Measurements from ENCODE around the gene GMNC. TPM values are rescaled to one million over a fixed set of nuclear protein-coding genes. Genes with fewer than 3 reads are reported as not detected.

GMNC gene
- polyA plus RNA-seq, 1 of the 3 experiments (the other 2 are of a cell fraction), result not detected

- CTCF ChIA-PET, result interaction anchor here (2.5 kb wide), 1 partner anchor 17 kb away, joined by 7 read pairs; no protein-coding TSS in a partner anchor
- no peak for DNase-seq
- POLR2A ChIA-PET, result no interaction called here
Observed at GRCh38 chr3:190848870-190849269, 13.6 kb downstream of the GMNC start.

GRCh38 chr3:190847436-190847835, 15.1 kb downstream of the GMNC start:
- ChIA-PET POLR2A (no interaction called here), CTCF (interaction anchor here (2.5 kb wide), 1 partner anchor 18 kb away, joined by 7 read pairs; no protein-coding TSS in a partner anchor)
- Histone ChIP-seq H3K9me3 (no peaks in the 10 kb centered on the region), H2AFZ (ENCODE audit: low read depth) (no peak overlapping the region), H4K20me1 (ENCODE audit: insufficient read depth) (no peaks in the 10 kb centered on the region), H3K27ac (ENCODE audit: low read depth in 2 of 2, low read length in 1 of 2) (no peak overlapping the region), H3K4me2 (no peak overlapping the region), H3K9me2 (no peaks in the 10 kb centered on the region), H3K4me3 (ENCODE audit: low read depth in 2 of 2, low read length in 1 of 2) (no peak overlapping the region), H3K79me2 (ENCODE audit: insufficient read depth) (no peaks in the 10 kb centered on the region), H3F3A (replicated peaks; ENCODE audit: insufficient read depth) (no peaks in the 10 kb centered on the region), H3K9ac (no peak overlapping the region), H3K27me3 (ENCODE audit: insufficient read depth) (peaks cover 6% of the 10 kb centered on the region; the same call in 1 of the 2 replicates), H3K36me3 (replicated peaks in 1 of 2; ENCODE audit: control insufficient read depth in 1 of 2, insufficient read depth in 2 of 2, low read length in 1 of 2) (no peaks in the 10 kb centered on the region), H3K4me1 (ENCODE audit: control insufficient read depth in 1 of 2, insufficient read depth in 2 of 2, low read depth in 1 of 2, low read length in 1 of 2) (no peaks in the 10 kb centered on the region)
- DNase-seq, result no peak
- no peak for TF ChIP-seq TAF1 (IDR thresholded peaks at IDR 0.05; ENCODE audit: borderline replicate concordance, low read depth, low read length)
- TF ChIP-seq MAX (IDR thresholded peaks at IDR 0.05; ENCODE audit: low read depth), result no peak
- TF ChIP-seq TCF12 (IDR thresholded peaks at IDR 0.05), result no peak
- no peak for TF ChIP-seq FOXJ3 (CRISPR knock-in tag; IDR thresholded peaks at IDR 0.05)
- TF ChIP-seq RFX5 (IDR thresholded peaks at IDR 0.05; ENCODE audit: low read length), result no peak
- no peak for TF ChIP-seq EP300 (IDR thresholded peaks at IDR 0.05; ENCODE audit: borderline replicate concordance in 1 of 2, low read depth in 1 of 2, low read length in 1 of 2)
- no peak for TF ChIP-seq EZH2phosphoT487 (IDR thresholded peaks at IDR 0.05; ENCODE audit: borderline replicate concordance, low read depth)
- no peak for TF ChIP-seq FOXM1 (IDR thresholded peaks at IDR 0.05; ENCODE audit: low read depth)

More at GRCh38 chr3:190848870-190849269, 13.6 kb downstream of the GMNC start:
- no peak for TF ChIP-seq MEF2A (IDR thresholded peaks at IDR 0.05; ENCODE audit: borderline replicate concordance, low read depth)
- no peak for TF ChIP-seq NFIC (IDR thresholded peaks at IDR 0.05; ENCODE audit: borderline replicate concordance)
- no peak for TF ChIP-seq REST (IDR thresholded peaks at IDR 0.05; ENCODE audit: low read depth, low read length)
- TF ChIP-seq FOXM1 (IDR thresholded peaks at IDR 0.05; ENCODE audit: low read depth), result no peak
- no peak for TF ChIP-seq RFX5 (IDR thresholded peaks at IDR 0.05; ENCODE audit: low read length)
- no peak for TF ChIP-seq SMC3 (IDR thresholded peaks at IDR 0.05; ENCODE audit: low read depth, low read length)
- TF ChIP-seq FOSL2 (IDR thresholded peaks at IDR 0.05; ENCODE audit: borderline replicate concordance, low read depth), result no peak
- TF ChIP-seq POLR2AphosphoS5 (IDR thresholded peaks at IDR 0.05; ENCODE audit: low read depth, low read length), result no peak
- no peak for TF ChIP-seq JUND (IDR thresholded peaks at IDR 0.05)
- peaks cover 6% of the 10 kb centered on the region; the same call in 1 of the 2 replicates for H3K27me3 ChIP-seq (ENCODE audit: insufficient read depth)
- 4% methylated on average over 3 of the region's 3 CpGs for WGBS (ENCODE audit: low lambda C conversion rate)
- no peak overlapping the region for H3K27ac ChIP-seq (ENCODE audit: low read depth in 2 of 2, low read length in 1 of 2)
- no peak overlapping the region for H3K4me3 ChIP-seq (ENCODE audit: low read depth in 2 of 2, low read length in 1 of 2)
- no peaks in the 10 kb centered on the region for H3K9me3 ChIP-seq
- no peak overlapping the region for H3K4me2 ChIP-seq
- no peaks in the 10 kb centered on the region for H3K4me1 ChIP-seq (ENCODE audit: control insufficient read depth in 1 of 2, insufficient read depth in 2 of 2, low read depth in 1 of 2, low read length in 1 of 2)
- no peaks in the 10 kb centered on the region for H3F3A ChIP-seq (replicated peaks; ENCODE audit: insufficient read depth)
- H3K79me2 ChIP-seq (ENCODE audit: insufficient read depth), result no peaks in the 10 kb centered on the region
- H4K20me1 ChIP-seq (ENCODE audit: insufficient read depth), result no peaks in the 10 kb centered on the region
- no peaks in the 10 kb centered on the region for H3K36me3 ChIP-seq (replicated peaks in 1 of 2; ENCODE audit: control insufficient read depth in 1 of 2, insufficient read depth in 2 of 2, low read length in 1 of 2)
- no peaks in the 10 kb centered on the region for H3K9me2 ChIP-seq
- no peak overlapping the region for H3K9ac ChIP-seq
- no peak overlapping the region for H2AFZ ChIP-seq (ENCODE audit: low read depth)

Measured in SK-N-SH (cell line).